Right hindlimb (tissue), 1 donor: ENCODE results near the gene FOLR2.
"Not testable (repeated sequence)": the region's sequence is repeated elsewhere in the genome, so short reads cannot be mapped to it uniquely, and the experiment has no call there.

Experiments
- DNase-seq: peaks from one replicate; pipeline ENCODE4 v3.0.0-alpha.2; 2018

Gene FOLR2

DNA sequence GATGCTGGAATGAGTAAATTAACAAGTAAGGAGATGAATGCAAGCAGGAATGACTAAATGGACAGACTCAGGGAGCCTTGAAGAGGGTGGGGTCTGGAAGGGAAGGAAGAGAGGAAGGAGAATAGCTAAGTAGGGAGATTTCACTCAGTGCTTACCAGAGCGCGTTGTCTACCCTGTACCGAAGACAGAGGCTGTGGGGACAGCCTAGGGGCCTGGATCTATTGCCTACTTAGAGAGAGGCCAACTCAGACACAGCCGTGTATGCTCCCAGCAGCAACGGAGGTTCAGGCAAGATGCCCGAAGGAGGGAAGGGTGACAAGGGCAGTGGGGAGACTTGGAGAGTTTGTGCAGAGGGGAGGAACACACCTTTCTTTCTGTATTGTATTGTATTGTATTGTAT is at the start of gene FOLR2:
TSS of gene FOLR2 (plus strand) at position 157 of the 400 bp plus-strand sequence. CDS start 1,791 bp downstream, outside the sequence.
- DNase-seq = no peak

GRCh38 chr11:72169046-72169555 is 47.5 kb upstream of the FOLR2 start:
- DNase-seq = not testable (repeated sequence)

DNA sequence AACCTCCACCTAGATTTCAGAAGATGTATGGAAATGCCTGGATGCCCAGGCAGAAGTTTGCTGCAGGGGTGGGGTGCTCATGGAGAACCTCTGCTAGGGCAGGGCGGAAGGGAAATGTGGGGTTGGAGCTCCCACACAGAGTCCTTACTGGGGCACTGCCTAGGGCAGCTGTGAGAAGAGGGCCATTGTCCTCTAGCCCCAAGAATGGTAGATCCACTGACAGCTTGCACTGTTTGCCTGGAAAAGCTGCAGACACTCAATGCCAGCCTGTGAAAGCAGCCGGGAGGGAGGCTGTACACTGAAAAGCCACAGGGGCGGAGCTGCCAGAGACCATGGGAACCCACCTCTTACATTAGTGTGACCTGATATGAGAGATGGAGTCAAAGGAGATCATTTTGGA is 46.8 kb upstream of the FOLR2 start:
- DNase-seq = not testable (repeated sequence)

- not testable (repeated sequence) for DNase-seq
Observed at GRCh38 chr11:72172043-72172442, 44.6 kb upstream of the FOLR2 start.

GRCh38 chr11:72173291-72173690 is 43.3 kb upstream of the FOLR2 start:
- DNase-seq = no peak

- no peak for DNase-seq
Observed at GRCh38 chr11:72174302-72175070, 42.1 kb upstream of the FOLR2 start.

- no peak for DNase-seq
Observed at GRCh38 chr11:72177656-72178055, 38.9 kb upstream of the FOLR2 start.

DNA sequence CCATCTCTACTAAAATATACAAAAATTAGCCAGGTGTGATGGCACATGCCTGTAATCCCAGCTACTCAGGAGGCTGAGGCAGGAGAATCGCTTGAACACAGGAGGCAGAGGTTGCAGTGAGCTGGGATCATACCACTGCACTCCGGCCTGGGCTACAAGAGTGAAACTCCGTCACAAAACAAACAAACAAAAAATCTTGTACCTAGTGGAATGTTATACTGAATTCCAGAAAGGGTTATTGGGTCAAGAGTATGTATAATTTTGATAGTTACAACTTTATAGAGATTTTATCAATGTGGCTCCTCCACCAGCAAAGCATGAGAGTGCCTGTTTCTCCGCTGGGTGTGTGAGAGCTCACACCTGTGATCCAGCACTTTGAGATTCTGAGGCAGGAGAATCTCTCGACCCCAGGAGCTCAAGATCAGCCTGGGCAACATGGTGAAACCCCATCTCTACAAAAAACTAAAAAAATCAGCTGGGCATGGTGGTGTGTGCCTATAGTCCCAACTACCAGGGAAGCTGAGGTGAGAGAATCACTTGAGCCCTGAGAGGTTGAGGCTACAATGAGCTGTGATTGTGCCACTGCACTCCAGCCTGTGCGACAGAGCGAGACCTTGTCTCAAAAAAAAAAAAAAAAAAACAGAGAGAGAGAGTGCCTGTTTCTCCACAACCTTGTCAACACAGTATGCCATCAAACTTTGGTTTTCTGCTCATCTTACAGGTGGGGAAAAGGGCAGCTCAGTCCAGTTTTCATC is 37.4 kb upstream of the FOLR2 start:
- no peak for DNase-seq

- DNase-seq = no peak
Observed at GRCh38 chr11:72179804-72180396, 36.7 kb upstream of the FOLR2 start.

DNA sequence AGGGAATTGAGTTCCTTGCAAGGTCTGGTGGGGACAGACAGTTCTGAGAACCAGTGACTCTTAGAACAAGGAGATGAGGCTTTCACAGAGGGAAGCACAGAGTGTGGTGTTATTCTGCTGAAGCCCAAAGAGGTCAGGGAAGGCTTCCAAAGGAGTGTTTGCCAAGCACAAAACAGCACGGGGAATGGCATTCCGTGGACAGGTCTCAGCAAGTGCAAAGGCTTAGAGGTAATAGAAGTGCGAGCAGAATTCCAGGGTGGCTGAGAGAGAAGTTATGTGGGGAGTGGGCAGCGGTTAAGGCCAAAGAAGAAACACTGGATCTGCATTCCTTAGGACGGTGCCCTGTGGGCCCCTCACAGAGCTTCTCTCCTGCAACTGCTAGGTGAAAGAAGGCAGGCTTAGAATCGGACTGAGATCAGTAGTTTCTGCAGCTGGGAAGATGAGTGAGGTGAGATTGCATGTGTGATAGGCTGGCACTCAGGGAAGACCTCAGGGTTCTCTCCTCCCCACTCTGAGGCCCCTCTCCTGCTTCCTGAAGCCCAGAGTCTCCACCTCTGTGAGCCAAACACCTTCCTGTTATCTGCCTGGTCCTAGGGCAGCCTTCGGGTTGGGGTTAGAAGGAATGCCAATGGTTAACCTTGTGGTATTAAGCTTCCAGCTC is 35.6 kb upstream of the FOLR2 start:
- not testable (repeated sequence) for DNase-seq

DNA sequence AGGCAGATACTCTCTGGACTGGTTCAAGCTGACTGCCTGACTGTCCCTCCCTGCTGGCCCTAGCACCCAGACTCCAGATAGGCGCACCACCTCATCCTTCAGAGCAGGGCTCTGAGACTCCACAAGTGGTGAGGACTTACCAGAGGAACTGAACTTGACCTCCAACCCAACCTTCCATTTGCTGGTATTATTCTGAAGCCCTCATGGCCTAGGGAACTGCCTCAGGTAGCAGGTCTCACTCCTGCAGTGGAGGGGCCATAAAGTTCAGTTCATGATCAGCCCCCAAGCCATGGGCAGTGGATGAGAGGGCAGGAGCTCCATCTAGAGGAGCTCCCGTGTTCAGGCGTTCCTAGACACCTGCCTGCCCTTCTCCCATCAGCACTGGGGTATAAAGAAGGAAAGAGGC is 35.0 kb upstream of the FOLR2 start:
- not testable (repeated sequence) for DNase-seq

- DNase-seq = no peak
Observed at GRCh38 chr11:72188267-72188666, 28.3 kb upstream of the FOLR2 start.

- peak; percentile 64 for DNase-seq
Observed at GRCh38 chr11:72189455-72190250, 26.9 kb upstream of the FOLR2 start.

GRCh38 chr11:72190631-72191071 is 25.9 kb upstream of the FOLR2 start:
- peak; percentile 26 for DNase-seq

DNA sequence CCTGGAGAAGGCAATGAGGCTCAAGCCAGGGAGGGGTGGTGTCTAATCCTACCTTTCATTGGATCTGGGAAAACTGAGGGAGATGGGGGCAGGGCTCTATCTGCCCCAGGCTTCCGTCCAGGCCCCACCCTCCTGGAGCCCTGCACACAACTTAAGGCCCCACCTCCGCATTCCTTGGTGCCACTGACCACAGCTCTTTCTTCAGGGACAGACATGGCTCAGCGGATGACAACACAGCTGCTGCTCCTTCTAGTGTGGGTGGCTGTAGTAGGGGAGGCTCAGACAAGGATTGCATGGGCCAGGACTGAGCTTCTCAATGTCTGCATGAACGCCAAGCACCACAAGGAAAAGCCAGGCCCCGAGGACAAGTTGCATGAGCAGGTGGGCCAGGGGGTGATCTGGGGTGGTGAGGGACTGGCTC is 24.6 kb upstream of the FOLR2 start, which contains the start of gene FOLR1:
TSS of gene FOLR1 (plus strand) at position 180 of the 421 bp plus-strand sequence. CDS start at position 214, 34 bp downstream.
- DNase-seq = no peak

GRCh38 chr11:72195518-72196270 is 20.9 kb upstream of the FOLR2 start:
- no peak for DNase-seq

GRCh38 chr11:72201445-72201844 is 15.1 kb upstream of the FOLR2 start:
- not testable (repeated sequence) for DNase-seq

GRCh38 chr11:72202571-72202970 is 14.0 kb upstream of the FOLR2 start:
- no peak for DNase-seq

DNA sequence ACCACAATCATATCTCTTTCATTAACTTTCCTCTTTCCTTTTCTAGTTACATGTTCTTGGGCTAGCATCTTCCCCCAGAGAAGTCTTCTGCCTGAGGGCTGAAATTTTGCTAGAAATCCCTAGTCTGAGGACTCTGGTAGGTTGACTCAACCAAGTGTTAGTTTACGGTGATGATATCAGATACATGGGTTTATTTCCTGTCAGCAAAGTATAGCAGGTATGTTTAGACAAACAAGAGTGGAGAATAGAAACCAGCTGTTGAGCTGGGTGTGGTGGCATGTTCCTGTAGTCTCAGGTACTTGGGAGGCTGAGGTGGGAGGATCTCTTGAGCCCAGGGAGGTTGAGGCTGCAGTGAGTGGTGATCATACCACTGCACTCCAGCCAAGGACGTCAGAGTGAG is 13.4 kb upstream of the FOLR2 start:
- DNase-seq = no peak

GRCh38 chr11:72204886-72205285 is 11.7 kb upstream of the FOLR2 start:
- DNase-seq = no peak

GRCh38 chr11:72206794-72207193 is 9.8 kb upstream of the FOLR2 start:
- DNase-seq = not testable (repeated sequence)
